Measurements from ENCODE around the gene KRT32. TPM values are rescaled to one million over a fixed set of nuclear protein-coding genes. Genes with fewer than 3 reads are reported as not detected.

KRT32 gene
- total and polyA plus RNA-seq, 9 of the 15 experiments (the other 6 are each of a cell fraction or from before 2014, with no cell fraction given): not detected

- TF ChIP-seq ZBTB5 (IDR thresholded peaks at IDR 0.05) (no peak), MAFK (IDR thresholded peaks at IDR 0.05; ENCODE audit: low read length) (no peak)
Observed at GRCh38 chr17:41483531-41483930, 16.3 kb upstream of the KRT32 start (continued).

- Histone ChIP-seq H3K36me3 (ENCODE audit: control insufficient read depth, insufficient read depth, low read length) (no peaks in the 10 kb centered on the region), H3K9me1 (ENCODE audit: control insufficient read depth, insufficient read depth, low read length) (no peaks in the 10 kb centered on the region), H3K27ac (ENCODE audit: extremely low read depth, low read depth, low read length) (no peak within 1 kb of the TSS), H3K4me1 (replicated peaks in 1 of 2; ENCODE audit: control insufficient read depth in 2 of 2, insufficient read depth in 2 of 2, low read length in 2 of 2) (peaks cover 8 to 9% of the 10 kb centered on the region in 2 experiments; a peak in 4 of 5 replicates), H3K9me3 (replicated peaks; ENCODE audit: control insufficient read depth, insufficient read depth, low read depth, low read length) (no peaks in the 10 kb centered on the region), H3K4me3 (no peak within 1 kb of the TSS), H3K4me2 (ENCODE audit: insufficient read depth, low read length) (no peak within 1 kb of the TSS), H3K27me3 (ENCODE audit: control insufficient read depth in 2 of 2, insufficient read depth in 2 of 2, low read length in 2 of 2) (peaks cover 17 to 66% of the 10 kb centered on the region in 2 experiments), H3K79me2 (ENCODE audit: control insufficient read depth, insufficient read depth, low read length) (no peaks in the 10 kb centered on the region), H2AFZ (ENCODE audit: low read depth, low read length) (no peak within 1 kb of the TSS), H4K20me1 (replicated peaks; ENCODE audit: control insufficient read depth, insufficient read depth, low read length) (peaks cover 12% of the 10 kb centered on the region), H3K9ac (ENCODE audit: insufficient read depth in 1 of 2, low read depth in 2 of 2, low read length in 2 of 2) (no peak within 1 kb of the TSS)
- ATAC-seq (no peak), FAIRE-seq (no peak), DNase-seq (ENCODE audit: extremely low read depth in 1 of 4, low spot score in 3 of 4) (no peak)
- no TSS peak for BruUV-seq (replicated peaks)
- WGBS (ENCODE audit: insufficient coverage, low coverage, missing lambda C conversion rate): 0% methylated on average over 2 of the region's 2 CpGs
- ChIA-PET CTCF (ENCODE audit: low intra/inter-chr PET ratio) (no interaction called here), POLR2A (no interaction called here)
- in situ Hi-C loops (cut with MboI) (no loop called here), intact Hi-C loops (cut with micrococcal nuclease) (loop anchor here (10.0 kb wide), 1 partner anchor 184 kb away; no protein-coding TSS in a partner anchor)
- TF ChIP-seq PREB (CRISPR knock-in tag; IDR thresholded peaks at IDR 0.05) (no peak), CGGBP1 (CRISPR knock-in tag; IDR thresholded peaks at IDR 0.05) (no peak), ZKSCAN8 (CRISPR knock-in tag; IDR thresholded peaks at IDR 0.05) (no peak), BRCA1 (IDR thresholded peaks at IDR 0.05) (no peak), BRCA1 (CRISPR knock-in tag; IDR thresholded peaks at IDR 0.05) (no peak), MXI1 (IDR thresholded peaks at IDR 0.05; ENCODE audit: low read depth, low read length) (no peak), TAF1 (IDR thresholded peaks at IDR 0.05; ENCODE audit: control insufficient read depth, extremely low read depth, insufficient read depth, low read length, severe bottlenecking) (no peak), LCOR (CRISPR knock-in tag; IDR thresholded peaks at IDR 0.05) (no peak), TRIM28 (IDR thresholded peaks at IDR 0.05) (no peak), GTF2B (IDR thresholded peaks at IDR 0.05; ENCODE audit: extremely low read depth, insufficient read length) (no peak), ASH1L (IDR thresholded peaks at IDR 0.05; ENCODE audit: borderline replicate concordance, low read depth, partially characterized antibody) (no peak)
Observed at GRCh38 chr17:41481036-41481435, 13.8 kb upstream of the KRT32 start, which contains the start of gene KRT35. Gene KRT35, minus strand, starts transcription at chr17:41481151. Its CDS starts 54 bp downstream, at chr17:41481097.
